Hematopoietic multipotent progenitor cell (in vitro differentiated cells): ENCODE measurements around the gene RABGEF1. TPM values are rescaled to one million over a fixed set of nuclear protein-coding genes. Genes with fewer than 3 reads are reported as not detected.
"Not testable (repeated sequence)": the region's sequence is repeated elsewhere in the genome, so short reads cannot be mapped to it uniquely, and the experiment has no call there.

ENCODE experiments used
- DNase-seq, 3 donors: peaks; one replicate each; pipeline ENCODE4 v3.0.0-alpha.2; 2011 to 2015; ENCODE audit warnings: low read depth in 2 of 3, low spot score in 2 of 3
- small RNA-seq: library from RNA; depleted of rRNA; stranded (forward); fragments of <200 nt; gene quantifications from one replicate; pipeline ENCODE3, GENCODE V24; 2012
- total RNA-seq: library from RNA; depleted of rRNA; stranded (reverse); fragments of >200 nt; gene quantifications from one replicate; pipeline ENCODE4 v1.2.3, GENCODE V29; 2012

Gene RABGEF1
- total RNA-seq, 1 donor = 15.6 TPM

DNA sequence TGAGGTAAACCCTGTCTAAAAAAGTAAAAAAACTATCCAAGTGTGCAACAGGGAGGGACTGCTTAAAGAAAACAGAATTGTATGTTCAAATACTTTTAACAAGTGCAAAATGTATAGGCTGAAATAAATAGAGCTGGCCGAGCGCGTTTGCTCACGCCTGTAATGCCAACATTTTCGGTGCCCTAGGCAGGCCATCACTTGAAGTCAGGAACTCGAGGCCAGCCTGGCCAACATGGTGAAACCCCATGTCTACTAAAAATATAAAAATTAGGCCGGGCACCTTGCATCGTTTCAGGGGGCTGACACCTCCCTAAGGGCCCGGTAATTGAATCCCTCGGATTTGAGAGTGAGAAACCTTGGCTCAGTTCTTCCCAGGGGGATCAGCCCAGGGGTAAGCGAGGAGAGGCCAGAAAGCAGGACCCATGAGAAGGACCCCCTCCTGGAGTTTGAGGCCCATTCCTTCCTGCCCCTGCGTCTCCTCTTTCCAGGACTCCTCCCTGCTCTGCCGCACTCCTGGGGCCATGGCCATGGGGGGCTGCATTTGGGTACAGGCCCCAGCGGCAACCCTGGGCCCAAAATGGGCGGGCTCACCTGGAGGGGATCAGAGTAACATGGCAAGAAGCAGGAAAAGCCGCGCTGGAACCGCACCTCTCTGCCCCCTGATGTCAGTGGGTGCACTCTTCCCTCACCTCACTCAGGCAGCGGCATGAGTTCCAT is 105.0 kb downstream of the RABGEF1 start:
- DNase-seq = no peak

DNA sequence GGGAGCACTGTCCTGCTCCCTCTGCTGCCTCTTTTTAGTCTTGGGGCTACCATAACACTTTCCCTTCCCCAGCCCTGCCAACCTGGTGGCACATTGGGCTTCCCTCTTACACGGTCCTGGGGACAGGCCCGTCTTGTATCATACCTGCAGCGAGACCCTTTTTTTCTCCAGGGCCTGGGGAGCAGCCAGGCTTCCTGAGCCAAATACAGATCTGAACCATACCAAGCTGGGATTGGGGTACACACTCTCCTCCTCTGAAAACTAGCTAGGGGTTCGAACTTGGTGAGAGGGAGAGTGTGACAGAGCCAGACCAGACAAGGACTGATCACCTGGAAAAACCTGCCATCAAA is 105.5 kb downstream of the RABGEF1 start:
- not testable (repeated sequence) for DNase-seq

DNA sequence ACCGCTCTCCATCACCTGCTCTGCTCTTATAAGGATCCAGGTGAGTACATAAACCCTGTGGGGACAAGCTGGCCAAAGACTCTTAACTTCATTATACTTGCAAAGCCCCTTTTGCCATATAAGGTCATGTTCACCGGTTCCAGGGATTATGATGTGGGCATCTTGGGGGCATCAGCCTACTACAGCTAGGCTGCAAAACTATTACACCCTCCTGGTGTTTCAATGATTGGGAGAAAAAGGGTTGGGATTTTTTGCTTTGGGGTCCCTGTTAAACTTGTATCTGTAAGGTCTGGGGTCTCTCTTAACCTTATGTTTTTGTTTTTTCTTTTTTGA is 107.0 kb downstream of the RABGEF1 start:
- not testable (repeated sequence) for DNase-seq

DNA sequence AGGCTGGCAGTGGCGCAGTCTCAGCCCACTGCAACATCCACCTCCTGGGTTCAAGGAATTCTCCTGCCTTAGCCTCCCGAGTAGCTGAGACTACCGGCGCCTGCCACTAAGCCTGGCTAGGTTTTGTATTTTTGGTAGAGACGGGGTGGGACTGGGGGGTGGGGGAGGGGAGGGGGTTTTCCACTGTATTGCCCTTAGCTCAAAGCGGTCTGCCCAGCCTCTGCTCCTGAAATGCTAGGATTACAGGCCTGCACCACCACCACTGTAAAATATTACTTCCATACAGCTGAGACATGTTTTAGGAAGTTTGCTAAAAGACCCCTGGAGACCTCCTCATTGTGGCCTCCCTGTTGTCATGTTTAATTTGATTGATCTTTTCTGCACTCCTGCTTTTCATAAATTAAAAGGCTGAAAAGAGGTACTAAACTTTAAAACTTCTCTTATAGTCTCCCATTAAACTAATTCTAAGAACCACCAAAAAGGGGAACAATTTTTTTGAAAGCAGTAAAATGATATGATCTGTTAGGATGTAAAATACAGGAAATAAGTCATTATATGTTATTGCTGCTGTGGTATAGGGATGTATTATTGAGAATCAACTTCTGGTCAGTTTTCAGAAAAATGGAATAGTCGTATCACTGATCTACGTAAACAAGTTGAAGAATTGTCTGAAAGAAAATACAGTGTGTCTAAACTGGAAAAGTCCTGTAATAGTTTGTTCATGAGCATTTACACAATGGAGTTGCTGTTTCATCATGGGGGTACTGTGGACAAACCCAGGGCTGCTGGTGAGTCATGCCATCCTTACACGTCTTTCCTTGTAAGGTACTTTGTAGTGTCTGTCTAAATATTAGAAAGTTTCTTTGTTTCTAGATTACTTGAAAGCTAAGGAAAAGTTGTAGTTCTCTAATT is 107.6 kb downstream of the RABGEF1 start:
- DNase-seq = peak in 2 of 3 donors; percentile 78 to 80

DNA sequence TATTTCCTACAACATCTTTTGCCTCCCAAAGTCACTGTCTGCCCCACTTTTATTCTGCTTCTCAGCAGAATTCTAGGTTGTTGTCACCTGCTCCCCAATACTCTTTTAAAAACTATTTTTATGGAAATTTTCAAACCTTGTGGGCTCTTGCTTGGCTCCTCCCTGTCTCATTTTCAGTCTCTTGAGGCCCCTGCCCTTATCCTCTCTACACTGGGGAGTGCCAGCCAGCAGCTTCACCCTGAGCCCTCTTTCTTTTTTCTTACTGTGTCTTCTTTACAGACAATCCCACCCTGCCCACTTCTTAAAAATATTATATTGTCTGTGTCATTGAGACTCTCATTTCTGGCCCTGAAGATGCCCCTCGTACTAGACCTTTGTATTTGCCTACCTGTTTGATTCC is 118.8 kb downstream of the RABGEF1 start:
- no peak for DNase-seq

DNA sequence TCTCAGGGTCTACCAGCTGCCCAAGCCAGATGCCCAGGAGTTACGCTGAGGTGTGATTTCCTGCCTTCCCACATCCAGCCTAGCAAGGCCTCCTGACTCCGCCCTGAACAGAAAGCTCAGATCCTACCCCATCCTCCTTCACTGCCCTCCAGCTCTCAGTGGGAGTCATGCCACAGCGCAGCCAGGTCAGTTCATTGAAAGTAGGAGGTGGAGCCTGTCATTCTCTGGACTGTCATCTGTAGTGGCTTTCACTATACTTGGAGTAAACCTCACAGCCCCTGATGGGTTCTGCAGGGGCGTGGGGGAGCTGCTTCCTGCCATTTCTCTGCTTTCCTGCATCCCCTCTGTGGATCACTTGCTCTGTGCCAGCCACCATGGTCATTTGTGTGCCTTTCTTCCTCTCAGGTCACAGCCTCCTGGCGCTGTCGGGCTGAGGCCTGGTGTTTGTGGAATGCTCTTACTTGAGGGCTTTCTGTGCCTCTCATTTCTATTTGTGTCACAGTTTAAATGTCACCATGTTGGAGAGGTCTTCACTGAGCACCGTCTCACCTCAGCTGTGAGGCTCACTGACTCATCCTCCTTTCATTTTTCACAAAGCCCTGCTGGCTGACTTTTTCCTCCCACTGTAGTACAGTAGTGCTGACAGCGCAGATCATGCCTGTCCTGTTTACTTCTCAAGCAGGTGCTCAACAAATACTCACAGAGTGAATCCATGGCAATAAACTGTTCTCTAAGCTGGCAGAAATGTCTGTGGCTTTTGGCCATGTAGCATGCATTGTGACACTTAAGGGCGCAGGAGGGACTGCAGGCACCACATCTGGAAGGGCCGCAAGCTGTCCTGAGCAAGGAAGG is 119.5 kb downstream of the RABGEF1 start:
- DNase-seq = no peak

DNA sequence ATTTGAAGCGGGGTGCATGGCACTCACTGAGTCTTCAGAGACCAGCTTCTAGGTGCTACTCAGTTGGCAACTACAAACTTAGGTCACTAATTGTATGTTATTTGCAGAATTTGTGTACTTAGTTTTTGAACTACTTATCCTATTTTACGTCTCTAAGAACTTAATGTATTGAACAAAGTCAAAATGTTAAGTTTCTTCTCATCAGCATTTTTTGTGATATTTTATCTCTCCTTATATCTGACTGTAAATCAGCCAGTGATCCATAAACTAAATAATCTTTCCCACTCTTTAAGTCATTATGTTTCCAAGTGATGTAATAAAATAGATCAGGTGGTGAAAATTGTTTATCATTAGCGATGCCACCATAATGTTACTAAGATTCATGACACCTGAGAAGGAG is 120.2 kb downstream of the RABGEF1 start:
- no peak for DNase-seq

Small RNA genes lying within 50 kb of the gene (small RNA-seq; reads per million reads assigned to genes)
- not detected for gene AC027644.2

Other genes with a start within 250 kb of the RABGEF1 start
- gene KCTD7, start 111.9 kb upstream of the RABGEF1 start, total RNA-seq = 3.5 TPM
- gene TMEM248, start 180.5 kb downstream of the RABGEF1 start, total RNA-seq = 185 TPM